Measurements from ENCODE around the gene KCNC1.
A peak's percentile ranks its signal among the peaks of the same experiment; 100 is the strongest.

KCNC1 gene

DNA sequence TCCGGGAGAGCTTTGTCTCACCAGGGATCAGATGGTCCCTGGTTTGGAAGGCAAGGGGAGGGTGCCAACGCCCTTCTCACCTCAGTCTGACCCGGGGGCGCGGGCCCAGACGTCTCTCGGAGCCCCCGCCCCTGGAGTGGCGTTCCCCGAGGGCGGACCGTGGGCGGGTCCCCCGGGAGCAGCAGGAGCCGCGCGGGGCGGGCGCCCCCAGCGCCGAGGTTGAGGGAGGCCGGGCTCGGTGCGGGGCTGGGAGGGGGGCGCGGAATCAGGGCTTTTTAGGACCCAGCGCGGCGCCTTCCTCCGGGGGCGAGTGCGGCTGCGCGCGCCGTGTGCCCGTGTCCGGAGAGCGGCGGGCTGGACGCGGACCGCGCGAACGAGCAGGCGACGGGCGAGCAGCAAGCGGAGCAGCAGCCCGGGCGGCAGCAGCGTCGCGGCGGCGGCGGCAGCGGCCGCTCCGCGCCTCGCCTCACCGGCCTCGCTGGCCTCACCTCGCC lies at the start of gene KCNC1:
Gene KCNC1 (plus strand): TSS at position 364 of the 494 bp plus-strand sequence. CDS start 1,222 bp downstream, outside the sequence.
- DNase-seq, result no peak

DNA sequence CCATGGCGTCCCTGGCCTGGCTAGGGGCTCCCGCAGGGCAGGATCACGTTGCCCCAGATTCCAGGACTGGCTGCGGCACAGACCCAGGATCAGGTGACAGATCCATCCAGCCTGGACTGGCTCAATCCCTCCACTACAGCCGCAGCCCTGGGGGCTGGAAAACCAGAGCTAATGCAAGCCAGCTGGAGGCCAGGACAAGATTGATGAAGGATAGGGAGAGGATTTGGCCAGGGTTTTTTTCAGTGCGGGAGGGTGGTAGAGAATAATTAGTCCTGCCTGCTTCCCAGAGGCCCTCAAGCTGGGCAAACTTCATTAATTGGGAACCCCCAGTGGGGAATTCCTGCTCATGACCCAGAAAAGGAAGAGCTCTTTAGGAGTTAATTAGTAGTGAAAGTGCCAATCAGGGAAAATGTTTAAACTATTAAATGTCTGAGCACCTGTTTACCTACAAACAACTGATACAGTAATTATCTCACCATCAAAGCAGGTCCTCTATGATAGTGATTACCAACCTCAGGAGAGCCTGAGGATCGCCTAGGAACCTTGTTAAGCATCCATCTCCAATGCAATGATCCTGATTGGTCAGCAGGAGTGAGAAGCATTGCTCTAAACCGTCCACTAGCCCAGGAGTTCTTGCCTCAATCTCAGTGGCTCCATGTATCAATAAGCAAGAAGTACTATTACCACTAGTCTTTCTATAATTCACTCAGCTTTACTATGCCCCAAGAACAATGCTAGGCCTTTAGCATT lies 48.2 kb upstream of the KCNC1 start:
- no peak for DNase-seq

DNA sequence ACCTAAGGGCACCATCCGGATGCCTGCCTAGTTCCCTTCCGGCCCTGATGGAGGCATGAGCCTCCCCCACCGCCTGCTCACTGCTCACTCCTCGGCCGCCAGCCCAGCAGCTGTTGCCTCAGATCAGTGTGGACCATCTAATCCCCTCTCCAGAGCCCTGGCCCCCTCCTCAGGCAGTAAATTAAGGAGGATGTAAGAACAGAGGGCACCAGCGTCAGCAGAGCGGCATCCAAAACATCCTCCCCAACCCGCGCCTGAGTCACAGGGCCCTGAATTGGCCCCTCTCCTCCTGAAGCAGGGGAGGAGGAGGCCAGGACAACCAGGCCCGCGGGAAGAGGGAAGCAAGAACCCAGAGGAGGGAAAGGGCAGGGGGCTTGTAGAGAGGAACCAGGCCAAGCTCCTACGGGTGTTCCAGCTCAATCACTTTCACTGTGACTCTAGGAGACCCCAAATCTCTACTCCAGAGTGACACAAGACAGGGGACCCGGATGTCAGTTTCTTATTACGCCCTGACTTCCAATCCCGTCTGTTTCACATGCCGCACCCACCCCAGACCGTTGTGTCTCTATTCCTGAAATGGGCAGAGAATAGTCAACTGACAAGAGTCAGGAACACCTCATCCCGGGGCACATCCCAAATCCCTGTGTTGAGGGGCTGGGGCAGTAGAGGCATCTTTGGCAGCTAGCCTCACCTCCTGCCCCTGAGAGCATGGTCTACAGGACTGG lies 46.5 kb upstream of the KCNC1 start:
- DNase-seq, result no peak

DNA sequence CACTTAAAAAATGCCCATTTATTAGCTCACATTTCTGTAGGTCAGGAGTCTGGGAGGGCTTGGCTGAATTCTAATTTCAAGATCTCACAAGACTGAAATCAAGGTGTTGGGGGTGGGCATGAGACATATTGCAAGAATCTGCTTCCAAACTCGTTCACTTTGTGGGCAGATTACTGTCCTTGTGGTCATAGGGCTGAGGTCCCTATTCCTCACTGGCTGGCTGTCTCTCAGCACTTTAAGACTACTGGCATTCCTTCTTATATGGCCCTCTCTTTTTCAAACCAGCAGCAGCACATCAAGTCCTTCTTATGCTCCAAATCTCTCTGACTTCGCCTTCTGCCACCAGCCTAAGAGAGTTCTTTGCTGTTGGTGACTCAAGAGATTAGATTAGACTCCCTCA lies 43.0 kb upstream of the KCNC1 start:
- no peak for DNase-seq

DNA sequence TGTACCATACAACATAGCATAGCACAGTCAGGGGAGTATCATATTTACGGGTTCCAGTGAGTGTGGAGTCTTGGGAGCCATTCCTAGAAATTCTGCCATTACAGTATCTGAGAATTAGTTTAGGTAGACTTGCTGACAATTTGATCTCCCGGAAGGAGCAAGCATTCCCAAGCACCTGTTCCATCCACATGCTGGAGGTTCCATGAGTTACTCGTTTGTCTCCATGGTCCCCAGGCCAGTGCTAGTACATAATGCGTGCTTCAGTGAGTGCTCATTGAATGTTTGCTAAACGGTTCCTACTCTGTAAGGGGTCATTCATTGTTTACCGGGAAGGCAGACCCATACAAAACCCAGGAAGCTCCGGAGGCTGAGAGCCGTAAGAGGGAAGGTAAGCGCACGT lies 42.6 kb upstream of the KCNC1 start:
- DNase-seq, result no peak

DNA sequence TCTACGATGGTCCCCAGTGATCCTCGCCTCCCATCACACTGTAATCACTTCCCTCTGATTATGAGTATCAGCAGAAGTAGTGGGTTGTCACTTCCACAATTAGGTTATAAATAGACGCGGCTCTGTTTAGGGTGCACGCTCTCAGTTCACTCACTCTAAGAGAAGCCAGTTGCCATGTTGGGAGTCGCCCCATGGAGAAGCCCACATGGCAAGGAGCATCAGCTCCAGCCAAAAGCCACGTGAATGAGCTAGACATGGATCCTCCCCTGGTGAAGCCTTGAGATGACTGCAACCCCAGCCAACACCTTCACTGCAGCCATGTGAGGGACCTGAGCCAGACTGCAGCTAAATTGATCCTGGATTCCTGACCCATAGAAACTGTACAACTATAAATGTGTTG lies 41.6 kb upstream of the KCNC1 start:
- DNase-seq, result no peak

DNA sequence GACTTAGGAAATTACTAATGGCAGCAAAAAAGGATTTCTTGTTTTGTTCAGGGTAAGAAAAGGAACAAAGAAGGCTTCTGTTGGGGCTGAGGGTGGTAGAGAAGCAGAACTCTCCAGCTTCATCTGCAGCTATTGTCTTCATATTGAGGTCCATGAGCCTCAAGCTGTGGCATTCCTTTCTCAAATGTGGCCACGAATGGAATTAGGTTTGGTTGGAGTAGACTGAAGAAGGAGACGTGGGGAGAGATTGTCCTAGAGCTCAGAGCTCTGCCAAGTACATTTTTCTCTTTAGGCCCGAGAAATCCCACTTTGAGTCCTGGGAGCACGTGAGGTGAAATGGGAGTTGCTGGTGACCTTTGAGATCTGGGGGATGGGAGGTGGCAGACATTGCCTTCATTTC lies 41.0 kb upstream of the KCNC1 start:
- DNase-seq, result no peak

DNA sequence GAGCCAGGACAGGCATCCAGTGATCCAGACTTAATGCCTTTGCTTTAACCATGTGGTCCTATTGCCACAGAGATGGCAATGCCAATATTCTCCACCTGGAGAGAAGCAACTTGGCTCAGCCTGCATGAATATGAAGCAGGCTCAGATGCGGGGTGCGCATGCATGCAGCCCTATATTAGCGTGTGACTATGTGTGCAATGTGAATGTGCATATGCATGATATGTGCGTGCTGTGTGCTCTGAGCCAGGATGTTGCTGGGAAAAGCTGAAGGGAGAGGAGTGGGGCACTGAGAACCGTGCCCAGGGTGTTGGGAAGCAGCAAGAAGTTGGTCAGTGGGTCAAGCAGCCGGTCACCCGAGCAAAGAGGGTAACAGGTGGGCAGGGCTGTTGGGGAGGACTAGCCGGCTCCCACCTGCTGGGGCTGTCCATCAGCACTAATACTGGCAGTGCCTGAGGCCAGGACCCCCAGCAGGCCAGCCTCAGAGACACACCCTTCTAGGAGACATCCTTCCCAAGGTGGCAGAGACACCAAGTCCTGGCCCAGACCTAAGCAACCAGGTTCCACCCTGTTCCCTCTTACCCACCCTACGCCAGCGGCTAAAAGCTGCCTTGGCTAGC lies 40.0 kb upstream of the KCNC1 start:
- DNase-seq, result no peak

DNA sequence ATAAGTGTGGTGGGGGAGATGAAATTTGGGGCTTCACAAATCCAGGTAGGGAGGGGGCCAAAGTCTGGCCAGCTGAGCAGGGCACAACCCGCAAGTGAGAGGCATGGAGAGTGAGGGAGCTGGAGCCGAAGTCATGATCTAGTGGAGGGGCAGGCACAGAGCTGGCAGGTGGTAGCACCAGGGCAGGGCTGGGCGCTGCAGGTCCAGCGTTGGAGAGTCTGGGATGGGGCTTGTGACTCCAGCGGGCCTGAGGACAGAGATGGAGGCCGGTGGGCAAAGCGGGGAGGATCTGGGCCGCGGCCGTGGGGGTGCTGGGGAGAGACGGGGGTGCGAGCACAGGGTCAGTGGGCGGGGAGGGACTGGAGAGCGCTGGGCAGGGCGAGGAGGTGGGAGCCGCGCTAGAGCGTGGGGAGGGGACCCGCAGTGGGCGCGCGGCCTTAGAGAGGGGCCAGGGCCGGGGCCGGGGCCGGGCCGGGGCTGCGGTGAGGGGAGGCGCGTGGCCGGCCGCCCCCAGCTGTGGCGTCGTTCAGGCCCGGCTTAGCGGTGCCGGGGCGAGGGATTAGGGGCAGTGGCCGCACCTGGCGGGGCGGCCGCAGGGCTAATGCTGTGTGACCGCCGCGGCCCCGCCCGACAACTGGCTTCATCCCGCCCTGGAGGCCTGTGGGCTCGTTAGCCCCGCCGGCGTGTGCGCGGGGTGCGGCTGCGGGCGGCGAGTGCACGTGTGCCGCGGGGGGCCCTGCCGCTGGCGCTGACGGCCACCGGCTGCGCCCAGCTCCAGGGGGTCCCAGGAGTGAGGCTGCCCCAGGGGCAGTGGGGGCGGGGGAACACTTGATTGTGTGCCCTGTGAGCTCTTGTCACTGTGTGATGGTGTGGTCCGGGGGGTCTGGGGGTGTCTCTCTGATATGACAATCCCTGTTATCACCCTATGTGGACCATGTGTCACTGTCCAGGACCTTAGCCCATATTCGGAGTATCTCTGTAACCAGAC lies 38.8 kb upstream of the KCNC1 start:
- no peak for DNase-seq

DNA sequence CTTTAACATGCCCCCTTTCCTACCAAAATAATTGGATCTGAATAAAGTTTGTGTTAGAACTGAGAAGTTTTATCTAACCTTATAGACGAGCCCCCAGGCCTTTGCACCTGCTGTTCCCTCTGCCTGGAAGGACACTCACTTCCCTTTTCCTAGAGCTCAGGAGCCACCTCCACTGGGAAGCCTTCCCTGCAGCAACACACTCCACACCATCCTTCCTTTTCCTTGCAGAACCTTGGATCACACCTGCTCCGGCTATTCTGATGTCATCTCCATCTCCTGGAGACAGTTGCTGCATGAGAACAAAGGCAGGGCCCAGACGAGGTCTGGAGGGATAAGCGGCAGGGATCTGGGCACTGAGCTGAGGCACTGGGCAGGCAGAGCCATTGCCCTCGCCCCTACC lies 37.8 kb upstream of the KCNC1 start:
- DNase-seq, result no peak

DNA sequence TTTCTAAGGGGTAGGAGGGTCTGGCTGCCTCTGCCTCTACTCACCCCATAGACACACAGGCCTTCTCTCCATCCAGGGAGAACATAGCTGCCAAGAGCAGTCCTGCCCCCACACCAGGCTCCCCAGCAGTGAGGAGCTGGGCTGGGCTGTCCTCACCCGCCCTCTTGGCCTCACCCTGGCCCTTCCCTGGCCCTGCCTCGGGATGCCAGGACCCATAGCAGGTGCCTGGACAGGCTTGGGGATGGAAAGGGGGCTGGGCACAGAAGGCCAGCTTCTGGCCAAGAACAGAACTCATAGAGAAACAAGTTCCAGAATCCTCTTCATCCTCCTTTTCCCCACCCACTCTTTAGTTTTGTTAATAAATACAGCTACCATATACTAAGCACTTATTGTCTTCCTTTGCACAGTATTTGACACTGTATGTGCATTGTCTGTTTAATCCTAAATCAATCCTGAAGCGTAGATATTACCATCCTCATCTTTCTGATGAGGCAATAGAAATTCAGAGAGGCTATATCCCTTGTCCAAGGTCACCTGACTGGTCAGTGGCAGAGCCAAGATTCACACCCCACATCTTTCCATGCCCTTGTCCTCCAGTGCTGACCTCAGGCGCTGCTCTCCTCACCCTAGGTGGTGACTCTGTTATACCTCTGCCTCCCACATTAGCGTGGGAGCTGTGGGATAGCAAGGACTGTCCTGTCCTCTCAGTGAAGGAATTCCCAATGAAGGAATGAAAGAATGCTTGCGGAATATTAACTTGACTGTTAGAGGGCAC lies 37.2 kb upstream of the KCNC1 start:
- DNase-seq, result no peak

DNA sequence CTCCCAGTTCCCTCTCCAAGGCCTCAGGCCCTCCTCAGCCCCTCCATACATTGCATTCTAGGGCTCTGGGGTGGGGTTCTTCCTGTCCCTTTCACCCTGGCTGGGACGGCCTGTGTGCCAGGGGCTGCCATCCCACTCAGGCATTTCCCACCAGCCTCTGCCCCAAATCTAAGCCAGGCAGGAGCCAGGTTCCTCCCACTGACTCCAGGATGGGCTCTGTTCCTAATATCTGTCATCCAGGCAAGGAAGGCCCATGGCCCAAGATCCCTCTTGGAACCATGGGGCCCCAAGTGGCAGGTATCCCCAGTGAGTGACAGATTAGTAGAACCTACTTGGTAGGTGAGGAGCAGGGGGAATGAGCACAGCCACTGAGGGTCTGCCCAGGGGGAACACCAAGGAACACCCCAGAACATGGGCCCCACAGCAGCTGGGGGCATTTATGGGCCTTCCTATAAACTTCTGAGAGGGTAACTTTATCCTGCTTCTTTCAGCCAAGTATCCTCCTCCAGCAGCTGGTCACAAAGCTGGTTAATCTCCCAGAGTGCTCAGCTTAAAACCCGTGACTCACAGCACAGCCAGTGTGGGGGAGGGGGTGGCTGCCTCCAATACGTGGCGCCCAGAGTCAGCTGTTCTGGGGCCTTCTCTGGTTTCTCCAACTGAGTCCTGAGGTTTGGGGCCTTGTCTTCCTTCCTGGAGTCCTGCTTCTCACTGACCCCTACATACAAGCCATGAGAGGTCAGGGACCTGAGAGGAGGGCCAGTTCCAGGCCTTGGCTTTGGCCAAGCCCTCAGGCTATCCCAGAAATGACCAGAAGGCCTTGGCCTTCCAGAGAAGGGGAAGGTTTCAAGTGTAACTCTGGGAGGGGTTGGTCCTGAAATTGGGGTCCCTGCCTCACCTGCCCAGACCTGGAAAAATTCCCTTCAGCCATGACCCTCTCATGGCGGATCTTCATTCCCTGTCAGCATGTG lies 35.1 kb upstream of the KCNC1 start:
- no peak for DNase-seq

DNA sequence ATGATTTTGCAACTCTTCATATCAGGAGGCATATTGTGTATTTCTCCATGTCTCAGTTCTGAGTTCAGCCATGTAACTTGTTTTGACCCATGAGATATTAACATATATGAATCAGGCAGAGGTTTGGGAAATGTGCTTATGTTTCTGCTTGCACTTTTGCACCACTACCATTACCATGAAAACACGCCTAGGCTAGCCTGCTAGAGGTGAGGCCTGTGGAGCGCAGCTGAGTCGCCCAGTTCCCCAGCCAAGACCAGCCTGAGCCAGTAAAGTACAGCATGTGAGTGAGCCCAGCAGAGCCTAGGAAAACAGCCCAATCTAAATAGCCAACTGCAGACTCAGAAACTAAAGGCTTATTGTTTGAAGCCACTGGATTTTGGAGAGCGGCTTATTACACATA lies 33.6 kb upstream of the KCNC1 start:
- no peak for DNase-seq

DNA sequence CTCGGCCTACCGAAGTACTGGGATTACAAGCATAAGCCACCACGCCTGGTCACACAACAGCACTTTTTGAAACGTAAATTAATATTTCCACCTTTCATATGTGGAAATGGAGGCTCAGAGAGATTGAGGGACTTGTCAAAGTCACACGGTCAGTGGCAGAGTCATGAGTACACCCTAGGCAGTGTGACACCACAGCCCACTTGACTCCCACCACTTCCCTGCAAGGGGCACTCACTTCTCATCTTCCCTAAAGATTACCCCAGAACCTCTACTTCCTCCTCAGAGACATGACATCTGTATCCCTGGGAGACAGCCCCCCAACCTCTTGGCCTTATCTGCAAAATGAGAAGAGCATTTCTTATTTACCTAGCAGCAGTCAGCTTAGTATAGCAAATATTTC lies 31.7 kb upstream of the KCNC1 start:
- DNase-seq, result no peak

DNA sequence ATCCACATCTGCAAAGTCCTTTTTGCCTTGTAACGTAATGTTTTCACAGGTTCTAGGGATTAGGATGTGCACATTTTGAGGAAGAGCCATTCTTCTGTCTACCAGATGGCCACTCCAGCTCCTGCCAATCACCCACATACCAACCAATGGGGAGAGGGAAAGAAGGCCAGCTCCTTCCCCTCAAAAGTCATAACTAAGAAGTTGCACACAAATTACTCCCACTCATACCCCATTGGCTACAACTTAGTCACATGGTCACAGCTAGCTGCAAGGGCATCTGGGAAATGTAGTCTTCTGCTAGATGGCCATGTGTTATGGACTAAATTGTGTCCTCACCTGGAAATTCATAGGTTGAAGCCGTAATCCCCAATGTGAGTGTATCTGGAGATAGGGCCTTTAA lies 30.6 kb upstream of the KCNC1 start:
- peak in 1 of 2 experiments; percentile 10 for DNase-seq

DNA sequence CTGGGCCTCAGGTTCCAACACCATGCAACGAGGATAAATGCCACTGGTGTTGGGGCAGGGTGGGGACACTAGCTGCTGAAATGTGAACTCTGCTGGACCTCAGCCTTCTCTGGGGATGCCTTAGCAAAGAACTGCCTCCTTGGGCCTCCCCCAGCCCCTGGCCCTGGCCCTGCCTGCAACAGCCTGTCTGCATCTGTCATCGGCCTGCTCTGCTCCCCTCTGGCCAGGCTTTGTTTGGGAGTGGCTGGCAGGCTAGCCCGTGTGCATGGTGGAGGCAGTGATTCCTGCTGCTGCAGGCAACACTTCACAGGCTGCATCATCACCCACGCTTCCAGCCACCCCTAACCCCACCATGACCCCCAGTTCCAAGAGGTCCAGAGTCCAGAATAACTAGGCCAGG lies 26.8 kb upstream of the KCNC1 start:
- DNase-seq, result no peak

DNA sequence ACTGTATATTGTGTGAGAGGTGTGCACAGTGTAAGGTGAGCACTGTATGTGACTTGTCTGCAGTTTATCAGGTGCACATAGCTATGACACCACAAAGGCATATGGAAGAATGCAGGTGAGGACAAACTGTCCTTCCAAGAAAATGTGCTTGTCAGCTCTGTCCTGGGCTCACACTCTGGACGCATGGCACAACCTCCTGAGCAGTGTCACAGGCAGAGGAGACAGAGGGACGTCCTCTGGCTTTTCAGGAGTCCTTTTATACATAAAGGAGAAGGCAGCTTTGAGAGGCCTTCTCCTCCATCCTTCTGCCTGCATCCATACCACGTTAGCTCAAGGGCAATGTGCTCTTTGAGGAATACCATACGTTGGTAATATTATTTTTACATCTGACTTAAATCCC lies 22.7 kb upstream of the KCNC1 start:
- DNase-seq, result no peak

DNA sequence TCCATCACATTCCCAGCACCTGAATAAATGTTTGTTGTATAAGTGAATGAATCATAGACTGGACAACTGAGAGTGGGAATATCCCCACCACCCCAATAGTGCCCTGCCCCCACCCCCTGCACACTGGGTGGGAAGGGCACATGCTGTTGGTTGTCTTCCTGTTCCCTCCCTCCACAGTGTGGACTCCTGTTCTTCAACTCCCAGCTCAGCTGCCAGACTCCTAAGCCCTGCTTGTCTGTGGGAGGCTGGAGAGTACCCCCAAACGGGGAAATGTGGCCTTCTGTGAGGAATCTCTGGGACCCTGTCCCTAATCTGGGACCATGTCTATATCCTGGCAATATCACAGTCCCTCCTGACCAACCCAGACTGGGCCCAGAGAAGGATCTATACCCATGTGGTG lies 20.7 kb upstream of the KCNC1 start:
- no peak for DNase-seq

DNA sequence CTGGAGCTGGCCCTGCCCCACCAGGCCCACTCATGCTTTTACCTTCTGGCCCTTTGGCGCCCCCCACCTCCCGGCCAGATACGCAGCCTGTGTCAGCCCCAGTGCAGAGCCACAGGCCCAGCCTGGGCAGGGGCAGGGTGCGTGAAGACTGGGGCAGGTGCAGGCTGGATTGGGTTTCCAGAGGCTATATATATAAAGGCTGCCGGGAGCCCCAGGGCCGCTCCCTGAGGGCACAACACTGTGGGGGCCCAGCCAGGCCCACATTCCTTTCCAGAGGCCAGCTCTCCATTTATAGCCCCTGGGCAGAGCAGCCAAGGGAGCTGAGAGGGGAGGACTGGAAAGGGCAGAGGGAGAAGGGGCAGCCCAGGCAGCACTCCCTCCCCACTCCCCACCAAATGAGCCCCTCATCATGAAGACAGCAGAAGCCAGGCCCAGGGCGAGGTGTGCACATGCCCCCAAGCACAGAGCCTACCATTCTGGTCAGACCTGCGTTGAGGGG lies 20.2 kb upstream of the KCNC1 start:
- no peak for DNase-seq

DNA sequence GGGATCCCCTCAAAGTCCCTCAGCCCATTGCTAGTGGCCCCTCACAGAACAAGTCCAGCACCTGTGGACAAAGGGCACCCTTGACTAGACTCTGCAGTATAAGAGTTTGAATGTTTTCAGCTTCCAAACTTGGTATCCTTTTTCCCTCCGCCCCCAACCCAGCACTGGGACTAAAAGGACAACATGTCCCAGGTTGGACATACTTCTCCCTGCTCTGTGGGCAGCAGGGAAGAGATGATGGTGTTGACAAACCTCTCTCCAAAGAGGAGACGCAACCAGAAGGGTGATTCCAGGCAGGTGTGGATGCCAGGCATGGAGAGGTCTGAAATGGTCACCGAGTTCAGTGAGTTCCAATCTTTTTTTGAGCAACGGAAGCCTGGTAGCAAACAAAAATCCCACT lies 19.7 kb upstream of the KCNC1 start:
- DNase-seq, result no peak

DNA sequence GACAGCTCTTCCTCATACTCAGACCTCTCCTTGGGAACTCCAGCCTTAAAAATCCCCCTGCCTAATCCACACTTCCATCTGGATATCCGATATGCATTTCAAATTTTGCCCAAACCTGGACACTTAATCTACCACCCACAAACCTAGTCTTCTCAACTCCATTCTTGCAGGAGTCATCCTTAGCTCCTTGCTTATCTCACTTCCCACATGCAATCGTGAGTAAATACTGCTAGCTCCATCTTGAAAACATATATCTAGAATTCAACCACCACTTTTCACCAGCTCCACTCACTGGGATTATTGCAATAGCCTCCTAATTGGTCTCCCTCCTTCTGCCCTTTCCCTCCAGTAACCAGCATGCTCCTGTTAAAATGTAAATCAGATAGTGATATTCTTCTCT lies 17.8 kb upstream of the KCNC1 start:
- no peak for DNase-seq
